Measurements from ENCODE around the gene CDH3.

CDH3 gene

DNA sequence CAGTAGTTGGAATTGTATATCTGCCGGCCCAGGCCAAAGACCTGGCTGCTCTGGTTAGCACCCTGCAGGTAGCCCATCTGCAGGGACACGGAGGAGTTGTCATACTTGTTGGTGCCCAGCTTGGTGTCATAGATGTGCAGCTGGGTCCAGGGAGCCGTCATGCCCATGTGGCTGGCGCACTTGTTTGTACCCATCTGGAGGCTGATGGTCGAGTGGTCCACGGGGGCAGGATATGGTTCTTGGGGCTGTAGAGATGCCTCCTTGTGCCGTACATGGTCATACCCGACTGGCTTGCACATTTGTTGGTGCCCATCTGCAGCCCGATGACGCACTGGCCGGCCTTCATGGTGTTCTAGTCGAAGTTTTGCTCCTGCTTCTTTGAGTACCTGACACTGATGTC, 6.0 kb downstream of the CDH3 start:
- no peak for DNase-seq (ENCODE audit: low read depth, low spot score)

DNA sequence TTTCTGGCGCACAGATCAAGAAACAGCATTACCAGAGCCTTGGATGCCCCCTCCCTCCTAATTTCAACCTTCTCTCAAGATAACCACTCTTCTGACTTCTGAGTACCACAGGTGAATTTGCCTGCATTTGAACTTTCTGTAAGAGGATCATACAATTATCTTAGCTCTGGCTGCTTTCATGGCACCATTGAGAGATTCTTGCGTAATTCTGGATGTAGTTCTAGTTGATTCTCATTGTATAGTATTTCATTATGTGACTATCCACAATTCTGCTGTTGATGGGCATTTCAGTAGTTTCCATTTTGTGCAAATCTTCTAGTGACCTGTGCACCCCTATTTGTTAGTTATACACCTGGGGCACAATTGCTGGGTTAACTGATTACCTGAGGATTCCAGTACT, 7.5 kb downstream of the CDH3 start:
- DNase-seq (ENCODE audit: low read depth, low spot score) = no peak

DNA sequence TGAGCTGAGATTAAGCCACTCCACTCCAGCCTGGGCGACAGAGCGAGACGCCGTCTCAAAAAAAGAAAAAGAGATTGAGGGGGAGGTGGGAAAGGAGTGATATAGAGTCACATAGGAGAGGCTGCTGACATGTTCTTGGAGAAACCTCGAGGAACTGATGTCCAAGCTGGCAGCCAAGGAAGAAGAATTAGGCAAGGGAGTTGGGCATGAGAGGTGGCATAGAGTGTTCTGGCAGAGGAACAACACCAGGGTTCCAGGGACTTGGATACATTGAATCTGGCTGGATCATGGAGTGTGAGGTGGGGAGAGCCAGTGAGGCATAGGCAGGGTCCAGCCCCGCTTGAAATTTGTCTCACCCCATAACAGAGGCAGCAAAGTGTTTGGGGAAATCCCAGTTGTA, 10.7 kb downstream of the CDH3 start:
- DNase-seq (ENCODE audit: low read depth, low spot score) = no peak

DNA sequence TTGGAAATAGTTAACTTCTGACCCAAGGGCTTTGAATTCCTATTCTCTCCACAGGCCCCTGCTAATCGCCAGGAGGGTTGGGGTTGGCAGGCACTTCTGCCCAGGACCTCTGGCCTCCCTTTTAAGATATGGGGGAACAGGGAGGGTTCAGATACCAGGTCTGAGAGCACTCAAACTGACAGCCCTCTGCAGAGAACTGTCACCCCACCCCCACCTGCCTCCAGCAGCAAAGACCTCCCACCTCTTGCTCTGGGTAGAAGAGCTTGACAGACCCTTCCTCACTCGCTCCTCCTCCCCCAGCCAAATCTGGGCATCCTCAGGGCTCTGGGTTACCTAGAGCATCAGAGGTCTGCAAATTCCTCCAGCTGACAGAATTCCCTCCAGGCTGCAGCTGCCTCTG, 11.6 kb downstream of the CDH3 start:
- no peak for DNase-seq (ENCODE audit: low read depth, low spot score)

DNA sequence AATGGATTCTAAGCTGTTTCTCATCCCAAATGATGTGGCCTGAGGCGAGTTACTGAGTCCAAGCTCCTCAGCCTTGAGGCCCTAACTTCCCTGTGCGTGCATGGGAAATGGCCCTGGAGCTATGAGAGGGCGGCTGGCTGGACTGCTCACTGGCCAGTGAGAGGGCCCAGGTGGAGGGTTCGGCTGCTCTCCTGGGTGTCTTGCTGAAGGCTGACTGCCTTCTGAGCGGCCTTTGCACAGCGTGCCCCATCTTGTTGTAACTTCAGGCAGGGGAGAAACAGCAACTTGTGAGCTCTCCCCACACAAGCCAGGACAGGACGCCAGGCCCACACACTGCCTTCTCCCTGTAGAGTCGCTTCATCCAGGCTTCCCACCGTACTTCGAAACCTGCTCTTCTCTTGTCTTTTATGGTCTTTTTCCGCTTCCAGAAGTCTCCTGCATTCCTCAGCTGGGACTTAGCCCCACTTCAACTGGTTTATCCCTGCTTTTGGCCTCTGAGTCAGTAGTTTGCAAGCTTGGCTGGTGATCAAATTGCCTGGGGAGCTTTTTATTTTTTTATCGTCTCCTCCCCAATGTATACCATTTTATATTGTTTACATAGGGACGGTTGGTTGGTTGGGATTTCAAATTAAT, 13.3 kb downstream of the CDH3 start:
- peak; percentile 20 for DNase-seq (ENCODE audit: low read depth, low spot score)

DNA sequence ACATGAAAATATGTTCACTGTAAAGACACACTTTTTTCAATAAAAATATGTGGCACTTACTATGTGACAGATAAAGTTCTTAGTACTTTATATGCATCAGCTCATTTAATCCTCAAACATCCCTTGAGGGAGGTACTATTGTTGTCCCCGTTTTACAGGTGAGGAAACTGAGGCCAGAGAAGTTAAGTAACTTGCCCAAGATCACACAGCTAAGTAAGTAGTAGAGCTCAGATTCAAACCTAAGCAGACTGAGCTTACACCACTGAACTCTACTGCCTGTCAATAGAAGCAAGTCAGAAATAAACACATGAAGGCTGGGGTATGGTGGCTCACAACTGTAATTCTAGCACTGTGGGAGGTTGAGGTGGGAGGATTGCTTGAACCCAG, 13.9 kb downstream of the CDH3 start:
- DNase-seq (ENCODE audit: low read depth, low spot score) = no peak

DNA sequence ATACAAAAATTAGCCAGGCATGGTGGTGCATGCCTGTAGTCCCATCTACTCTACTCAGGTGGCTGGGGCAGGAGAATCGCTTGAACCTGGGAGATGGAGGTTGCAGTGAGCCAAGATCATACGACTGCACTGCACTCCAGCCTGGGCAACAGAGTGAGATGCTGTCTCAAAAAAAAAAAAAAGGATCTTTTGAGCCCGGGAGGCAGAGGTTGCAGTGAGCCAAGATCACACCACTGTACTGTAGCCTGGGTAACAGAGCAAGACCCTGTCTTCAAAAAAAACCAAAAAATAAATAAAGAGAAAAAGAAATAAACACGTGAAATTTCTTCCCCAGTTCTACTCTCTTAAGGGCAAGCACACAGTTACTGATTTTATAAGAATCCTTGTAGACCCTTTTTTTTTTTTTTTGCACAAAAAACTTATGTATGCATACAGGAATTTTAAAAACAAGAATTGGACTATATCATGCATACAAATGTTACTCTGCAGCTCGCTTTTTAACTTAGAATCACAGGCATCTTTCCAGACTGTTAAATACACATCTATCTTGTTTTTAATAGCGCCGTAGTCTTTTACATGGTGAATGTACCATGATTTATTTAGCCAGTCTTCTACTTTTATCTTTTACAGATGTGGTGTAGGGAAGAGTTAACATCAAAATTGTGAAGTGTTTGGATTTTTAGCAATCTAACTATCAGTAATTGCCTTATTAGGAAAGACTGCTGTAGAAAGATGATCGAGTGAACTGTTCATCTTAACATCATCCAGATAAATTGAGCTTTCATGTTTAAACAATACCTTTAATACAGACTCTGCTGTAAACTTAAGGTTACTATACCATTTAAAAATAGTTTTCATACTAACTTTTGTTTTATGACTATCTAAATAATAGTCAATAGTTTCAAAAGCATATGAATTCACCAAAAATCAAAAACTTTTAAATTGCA, 14.6 kb downstream of the CDH3 start:
- DNase-seq (ENCODE audit: low read depth, low spot score) = no peak

DNA sequence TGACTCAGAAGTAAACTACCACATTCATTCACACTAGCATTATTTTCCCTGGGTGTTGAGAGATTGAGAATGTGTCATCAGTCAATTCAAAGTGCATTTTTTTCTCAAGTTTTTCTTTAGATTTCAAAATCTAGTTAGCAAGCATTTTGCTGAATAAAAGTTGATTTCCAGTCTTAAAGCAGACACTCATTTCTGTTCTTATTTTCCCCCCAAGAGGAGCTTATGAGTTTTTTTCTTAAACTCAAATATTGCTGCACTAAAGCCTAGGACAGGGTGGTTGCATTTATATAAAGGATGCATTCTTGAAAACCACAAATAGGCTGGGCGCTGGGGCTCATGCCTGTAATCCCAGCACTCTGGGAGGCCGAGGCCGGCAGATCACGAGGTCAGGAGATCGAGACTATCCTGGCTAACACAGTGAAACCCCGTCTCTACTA, 15.3 kb downstream of the CDH3 start:
- DNase-seq (ENCODE audit: low read depth, low spot score) = no peak

DNA sequence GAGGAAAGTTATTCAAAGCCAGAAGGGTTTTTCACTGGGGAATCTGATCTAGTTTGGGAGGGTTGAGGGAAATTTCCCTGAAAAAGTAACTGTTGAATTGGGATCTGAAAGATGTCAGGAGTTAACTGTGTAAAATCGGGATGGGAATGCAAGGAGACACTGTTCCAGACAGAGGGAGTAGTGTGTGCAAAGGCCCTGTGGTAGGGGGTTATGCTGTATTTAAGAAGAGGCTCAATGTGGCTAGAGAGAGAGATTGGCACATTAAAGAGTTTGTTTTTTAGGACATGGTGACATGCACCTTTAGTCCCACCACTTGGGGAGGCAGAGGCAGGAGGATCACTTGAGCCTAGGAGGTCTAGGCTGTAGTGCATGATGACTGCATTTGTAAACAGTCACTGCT, 16.9 kb downstream of the CDH3 start:
- no peak for DNase-seq (ENCODE audit: low read depth, low spot score)

DNA sequence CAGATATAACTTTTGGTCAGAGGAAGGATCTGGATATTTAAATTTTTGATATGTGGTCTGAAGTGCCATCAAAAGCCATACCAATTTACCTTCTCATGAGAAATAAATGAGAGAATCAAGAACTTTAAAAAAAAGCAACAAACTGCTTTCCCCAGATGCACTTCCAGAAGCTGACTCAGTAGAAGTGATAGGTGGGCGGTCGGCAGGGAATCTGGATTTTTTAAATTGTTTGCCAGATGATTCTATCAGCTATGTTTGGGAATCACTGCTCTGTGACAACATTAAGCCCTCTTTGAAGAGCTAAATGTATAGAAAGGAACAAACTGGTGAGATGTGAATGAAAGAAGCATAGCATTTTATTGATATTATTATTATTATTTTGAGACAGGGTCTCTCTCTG, 19.2 kb downstream of the CDH3 start:
- no peak for DNase-seq (ENCODE audit: low read depth, low spot score)

DNA sequence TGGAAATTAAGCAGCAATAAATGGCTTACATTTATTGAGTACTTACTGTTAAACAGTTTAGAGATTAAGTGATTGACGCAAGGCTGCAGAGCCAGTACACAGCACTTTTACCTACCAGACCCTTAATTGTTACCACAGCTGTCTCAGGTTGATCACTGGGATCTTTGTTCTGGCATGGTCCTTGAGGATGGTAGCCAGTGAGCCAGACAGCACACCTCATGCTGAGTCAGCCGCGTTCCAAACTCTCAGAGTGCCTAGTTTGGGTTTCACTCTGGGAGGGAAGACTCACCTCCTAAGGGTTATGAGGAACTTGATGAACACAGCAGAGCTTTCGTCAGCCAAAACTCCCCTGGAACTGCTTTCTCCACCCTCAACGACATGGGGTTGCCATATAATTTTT, 20.4 kb downstream of the CDH3 start:
- no peak for DNase-seq (ENCODE audit: low read depth, low spot score)

DNA sequence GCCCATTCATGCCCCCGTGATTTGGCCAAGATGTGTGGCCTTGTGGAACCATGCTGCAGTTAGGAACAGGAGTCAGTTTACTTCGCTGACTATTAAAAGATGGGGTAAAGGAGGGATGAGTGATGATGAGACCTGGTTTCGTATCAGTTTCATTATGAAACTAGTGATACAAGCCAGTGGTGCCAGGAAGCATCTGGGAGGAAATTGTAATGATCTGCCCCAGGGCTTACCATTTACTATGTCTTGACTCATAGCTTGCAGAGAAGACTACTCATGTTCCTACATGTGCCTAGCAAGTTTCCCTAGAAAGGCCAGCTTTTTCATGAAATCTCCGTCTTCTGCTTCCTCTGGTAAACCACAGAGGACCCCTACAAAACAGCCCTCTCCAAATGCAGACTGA, 23.2 kb downstream of the CDH3 start:
- DNase-seq (ENCODE audit: low read depth, low spot score) = no peak

DNA sequence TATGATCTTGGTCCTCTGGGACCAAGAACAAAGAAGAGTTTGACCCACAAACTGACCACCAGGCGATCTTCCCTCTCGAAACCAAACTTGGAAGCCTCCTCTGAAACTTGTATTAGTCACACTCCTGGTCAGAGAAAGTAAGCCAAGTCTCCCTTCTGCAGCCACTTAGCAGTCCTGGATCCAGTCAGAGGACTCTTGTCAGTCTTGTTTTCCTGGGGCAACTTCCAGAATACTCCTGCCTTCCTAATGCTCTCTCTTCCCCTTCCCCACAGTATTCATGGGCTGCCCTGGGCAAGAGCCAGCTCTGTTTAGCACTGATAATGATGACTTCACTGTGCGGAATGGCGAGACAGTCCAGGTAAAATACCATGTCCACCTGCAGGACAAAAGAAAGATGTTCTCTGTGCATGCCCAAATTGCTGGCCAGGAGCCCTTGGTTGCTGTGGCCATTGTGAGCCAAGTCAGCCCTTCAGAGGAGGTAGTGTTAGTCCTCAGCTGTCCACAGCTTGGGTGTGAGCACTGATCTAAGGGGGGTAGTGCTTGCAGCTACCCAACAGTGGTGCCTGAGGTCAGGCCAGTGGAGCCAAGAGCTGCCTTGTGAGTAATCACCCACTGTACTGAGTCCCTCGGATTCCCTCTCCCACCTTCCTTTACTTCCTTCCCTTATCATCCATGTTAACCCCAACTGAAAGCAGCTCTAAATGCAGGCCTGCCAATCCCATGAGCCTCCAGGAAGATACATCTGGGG, 31.2 kb downstream of the CDH3 start:
- no peak for DNase-seq (ENCODE audit: low read depth, low spot score)

DNA sequence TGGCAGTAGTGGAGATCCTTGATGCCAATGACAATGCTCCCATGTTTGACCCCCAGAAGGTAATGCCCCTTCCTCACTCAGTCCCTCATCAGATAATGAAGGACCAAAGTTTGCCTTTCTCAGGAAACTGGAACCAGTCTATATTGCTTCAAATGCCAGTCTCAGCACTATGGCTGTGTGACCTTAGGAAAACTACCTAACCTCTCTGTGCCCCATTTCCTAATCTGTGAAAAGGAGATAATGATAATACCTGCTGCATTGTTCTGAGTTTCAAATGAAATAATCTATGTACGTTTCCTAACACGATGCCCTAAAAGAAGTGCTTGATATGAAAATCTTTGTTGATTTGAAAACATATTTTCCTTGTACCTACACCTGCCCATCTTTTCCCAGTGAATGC, 35.9 kb downstream of the CDH3 start:
- DNase-seq (ENCODE audit: low read depth, low spot score) = no peak

DNA sequence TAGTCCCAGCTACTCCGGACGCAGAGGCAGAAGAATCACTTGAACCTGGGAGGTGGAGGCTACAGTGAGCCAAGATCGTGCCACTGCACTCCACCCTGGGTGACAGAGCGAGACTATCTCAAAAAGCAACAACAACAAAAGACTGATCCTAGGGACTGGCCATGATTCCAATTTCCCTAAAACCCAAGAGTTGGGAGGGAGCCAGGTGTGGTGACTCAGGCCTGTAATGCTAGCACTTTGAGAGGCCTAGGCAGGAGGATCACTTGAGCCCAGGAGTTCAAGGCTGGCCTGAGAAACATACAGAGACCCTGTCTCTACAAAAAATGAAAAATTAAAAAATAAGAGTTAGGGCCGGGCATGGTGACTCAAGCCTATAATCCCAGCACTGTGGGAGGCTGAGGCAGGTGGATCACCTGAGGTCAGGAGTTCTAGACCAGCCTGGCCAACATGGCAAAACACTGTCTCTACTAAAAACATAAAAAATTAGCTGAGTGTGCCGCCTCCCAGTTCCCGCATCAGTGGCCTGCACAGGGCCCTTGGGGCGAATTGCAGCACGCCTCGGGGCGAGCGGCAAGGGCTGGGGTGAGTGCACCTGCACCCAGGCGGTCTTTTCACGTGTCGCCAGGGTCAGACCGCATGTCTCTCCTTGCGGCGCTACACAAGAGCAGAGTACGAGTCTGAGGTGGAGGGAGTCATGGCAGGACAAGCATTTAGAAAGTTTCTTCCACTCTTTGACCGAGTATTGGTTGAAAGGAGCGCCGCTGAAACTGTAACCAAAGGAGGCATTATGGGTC, 40.8 kb downstream of the CDH3 start:
- no peak for DNase-seq (ENCODE audit: low read depth, low spot score)

DNA sequence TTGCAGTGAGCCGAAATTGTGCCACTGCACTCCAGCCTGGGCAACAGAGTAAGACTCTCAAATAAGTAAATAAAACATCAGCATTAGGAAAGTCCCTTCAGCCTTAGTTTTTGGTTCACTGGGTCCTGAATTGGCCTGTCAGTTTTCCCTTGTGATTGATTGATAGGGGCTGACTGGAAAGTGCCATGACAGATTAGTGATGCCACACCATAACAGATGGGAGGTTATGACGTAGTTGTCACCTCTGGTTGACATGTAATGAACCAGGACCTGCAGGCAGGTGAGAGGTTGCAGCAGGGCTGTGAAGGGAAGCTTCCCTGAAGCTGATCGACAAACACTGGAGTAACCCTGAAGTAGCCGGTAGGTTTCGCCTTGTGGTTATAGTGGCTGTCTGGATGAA, 41.8 kb downstream of the CDH3 start:
- DNase-seq (ENCODE audit: low read depth, low spot score) = no peak

DNA sequence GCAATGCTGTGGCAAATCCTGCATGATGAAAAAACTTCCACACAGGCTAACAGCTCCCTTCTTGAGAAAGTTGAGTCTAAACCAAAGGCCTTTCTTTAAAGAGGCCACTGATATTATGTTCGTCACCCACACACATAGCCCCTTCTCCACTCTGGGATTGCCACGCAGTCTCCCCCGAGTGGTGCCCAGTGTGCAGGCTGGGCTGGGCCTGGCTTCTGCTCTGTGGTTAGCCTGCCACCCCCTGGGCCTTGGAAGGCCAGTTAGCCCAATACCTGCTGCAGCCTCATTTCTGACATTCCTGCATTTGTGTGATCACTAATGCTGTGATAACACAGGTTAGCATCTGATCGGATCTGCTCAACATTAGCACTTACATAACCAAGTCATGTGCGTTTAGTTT, 44.8 kb downstream of the CDH3 start:
- no peak for DNase-seq (ENCODE audit: low read depth, low spot score)

DNA sequence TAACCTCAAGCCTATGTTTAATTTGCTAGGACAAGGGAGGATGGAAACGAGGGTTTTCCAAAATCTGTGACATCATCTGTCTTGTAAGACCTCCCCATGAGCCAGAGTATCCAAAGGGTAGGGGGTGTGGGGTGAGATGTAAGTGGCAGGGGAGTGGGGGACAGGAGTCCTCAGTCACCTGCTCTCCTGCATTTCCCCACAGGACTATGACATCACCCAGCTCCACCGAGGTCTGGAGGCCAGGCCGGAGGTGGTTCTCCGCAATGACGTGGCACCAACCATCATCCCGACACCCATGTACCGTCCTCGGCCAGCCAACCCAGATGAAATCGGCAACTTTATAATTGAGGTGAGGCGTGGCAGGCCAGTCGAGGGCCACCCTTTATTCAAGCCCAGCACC, 50.5 kb downstream of the CDH3 start:
- DNase-seq (ENCODE audit: low read depth, low spot score) = no peak

DNA sequence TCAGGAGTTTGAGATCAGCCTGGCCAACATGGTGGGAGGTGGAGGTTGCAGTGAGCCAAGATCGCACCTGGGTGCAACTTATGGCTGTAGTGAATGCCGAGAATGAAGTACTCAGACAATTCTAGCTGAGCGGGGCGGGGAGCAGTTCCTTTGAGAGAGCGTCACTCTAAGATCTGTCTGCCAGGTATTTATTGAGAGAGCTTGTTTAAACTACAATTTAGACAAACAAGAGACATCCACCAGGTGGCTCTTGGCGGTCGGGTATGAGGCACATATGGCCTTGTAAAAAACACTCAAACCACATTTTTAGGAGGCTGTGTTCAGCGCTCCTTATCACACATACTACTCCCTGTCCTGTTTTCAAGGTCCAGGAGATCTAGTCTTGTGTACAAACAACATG, 51.4 kb downstream of the CDH3 start:
- no peak for DNase-seq (ENCODE audit: low read depth, low spot score)

DNA sequence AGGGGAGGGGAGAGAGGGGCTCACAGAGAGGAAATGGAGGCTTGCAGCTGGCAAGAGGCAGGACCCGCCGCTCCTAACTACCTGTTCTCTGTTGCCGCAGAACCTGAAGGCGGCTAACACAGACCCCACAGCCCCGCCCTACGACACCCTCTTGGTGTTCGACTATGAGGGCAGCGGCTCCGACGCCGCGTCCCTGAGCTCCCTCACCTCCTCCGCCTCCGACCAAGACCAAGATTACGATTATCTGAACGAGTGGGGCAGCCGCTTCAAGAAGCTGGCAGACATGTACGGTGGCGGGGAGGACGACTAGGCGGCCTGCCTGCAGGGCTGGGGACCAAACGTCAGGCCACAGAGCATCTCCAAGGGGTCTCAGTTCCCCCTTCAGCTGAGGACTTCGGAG, 53.0 kb downstream of the CDH3 start:
- no peak for DNase-seq (ENCODE audit: low read depth, low spot score)

DNA sequence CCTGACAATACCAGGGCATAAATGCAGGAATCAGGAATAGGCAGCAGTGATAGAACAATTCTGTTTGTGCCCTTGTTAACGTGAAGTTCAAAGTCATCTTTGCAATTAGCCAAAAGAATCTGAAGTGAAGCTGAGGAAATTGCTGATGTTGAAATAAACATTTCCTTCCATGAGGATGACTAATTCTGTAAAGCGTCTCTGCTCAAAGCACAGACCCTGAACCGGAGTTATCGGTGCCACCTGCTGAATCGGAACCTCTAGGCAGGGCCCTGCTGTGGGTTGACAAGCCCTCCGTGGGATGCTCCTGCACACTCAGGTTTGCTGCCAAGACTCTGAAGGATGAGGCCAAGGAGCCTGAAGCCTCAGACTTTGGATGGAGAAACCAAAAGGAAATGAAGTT, 55.0 kb downstream of the CDH3 start:
- DNase-seq (ENCODE audit: low read depth, low spot score) = no peak

DNA sequence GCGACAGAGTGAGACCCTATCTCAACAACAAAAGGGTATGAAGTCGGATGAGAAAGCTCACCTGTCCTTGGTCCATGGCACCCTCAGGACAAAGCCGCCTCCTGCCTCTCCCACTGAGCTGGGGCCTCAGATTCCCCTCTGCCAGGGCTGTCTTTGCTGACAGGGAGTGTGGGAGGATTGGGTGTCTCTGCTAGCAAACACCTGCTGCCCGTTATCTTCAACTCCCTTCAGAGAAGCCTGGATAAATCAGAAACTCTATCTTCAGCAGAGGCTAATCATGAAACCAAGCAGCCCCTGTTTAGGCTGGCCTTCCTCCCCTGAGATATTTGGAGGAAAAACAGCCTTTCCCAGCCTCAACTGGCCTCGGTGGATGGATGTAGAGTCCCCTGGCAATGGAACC, 55.7 kb downstream of the CDH3 start:
- DNase-seq (ENCODE audit: low read depth, low spot score) = no peak
